Hematopoietic multipotent progenitor cell treated with erythropoietin and hydrocortisone succinate and interleukin-3 and kit ligand, for 17 days (in vitro differentiated cells): ENCODE results near the gene ZSWIM4.
A peak's percentile ranks its signal among the peaks of the same experiment; 100 is the strongest.

ENCODE experiments used
- DNase-seq: peaks from one replicate; pipeline ENCODE4 v3.0.0-alpha.2; 2015; ENCODE audit warnings: low spot score

The ZSWIM4 gene

DNA sequence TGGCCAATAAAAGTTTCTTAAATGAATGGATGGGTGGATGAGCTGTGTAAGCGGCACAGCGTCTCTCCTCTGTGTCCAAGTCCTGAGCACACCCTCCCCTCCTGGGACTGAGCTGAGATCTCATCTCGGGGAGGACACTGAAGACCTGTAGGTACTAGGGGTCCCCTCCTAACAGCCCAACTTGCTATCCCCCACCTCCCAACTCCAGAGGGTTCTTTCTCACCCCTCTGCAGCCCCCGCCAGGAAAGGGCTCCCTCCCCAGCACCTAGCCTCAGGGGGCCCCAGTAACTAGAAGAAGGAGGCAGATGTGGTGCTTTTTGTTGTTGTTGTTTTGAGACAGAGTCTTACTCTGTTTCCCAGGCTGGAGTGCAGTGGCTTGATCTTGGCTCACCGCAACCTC, 80.6 kb downstream of the ZSWIM4 start:
- no peak for DNase-seq

DNA sequence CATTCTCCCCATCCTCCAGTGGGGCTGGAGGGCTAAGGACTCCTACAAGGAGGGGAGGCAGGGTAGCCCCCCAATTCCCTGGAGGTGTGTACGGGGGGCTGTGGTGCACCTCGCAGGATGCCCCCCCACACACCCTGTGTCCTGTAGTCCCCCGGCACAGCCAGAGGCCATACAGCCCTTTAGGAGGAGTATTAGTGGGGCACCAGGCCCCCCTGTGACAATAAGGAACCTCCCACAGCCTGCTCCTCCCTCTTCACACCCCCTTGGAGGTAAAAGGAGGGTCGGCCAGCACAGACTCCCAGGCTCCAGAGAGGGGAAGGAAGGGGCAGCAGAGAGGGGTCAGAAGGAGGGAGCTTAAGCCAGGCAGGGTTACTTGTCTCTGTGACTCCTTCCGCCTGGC, 81.6 kb downstream of the ZSWIM4 start, which contains the start of gene NANOS3:
Gene NANOS3 (plus strand): TSS at position 301 of the 400 bp plus-strand sequence. CDS start 115 bp downstream, outside the sequence.
- DNase-seq = no peak

DNA sequence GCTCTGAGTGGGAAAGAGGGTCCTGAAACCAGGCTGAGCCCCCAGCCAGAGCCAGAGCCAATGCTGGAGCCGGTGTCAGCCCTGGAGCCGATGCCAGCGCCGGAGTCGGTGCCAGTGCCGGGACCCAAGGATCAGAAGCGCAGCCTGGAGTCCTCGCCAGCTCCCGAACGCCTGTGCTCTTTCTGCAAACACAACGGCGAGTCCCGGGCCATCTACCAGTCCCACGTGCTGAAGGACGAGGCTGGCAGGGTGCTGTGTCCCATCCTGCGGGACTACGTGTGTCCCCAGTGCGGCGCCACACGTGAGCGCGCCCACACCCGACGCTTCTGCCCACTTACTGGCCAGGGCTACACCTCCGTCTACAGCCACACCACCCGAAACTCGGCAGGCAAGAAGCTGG, 82.1 kb downstream of the ZSWIM4 start:
- no peak for DNase-seq

DNA sequence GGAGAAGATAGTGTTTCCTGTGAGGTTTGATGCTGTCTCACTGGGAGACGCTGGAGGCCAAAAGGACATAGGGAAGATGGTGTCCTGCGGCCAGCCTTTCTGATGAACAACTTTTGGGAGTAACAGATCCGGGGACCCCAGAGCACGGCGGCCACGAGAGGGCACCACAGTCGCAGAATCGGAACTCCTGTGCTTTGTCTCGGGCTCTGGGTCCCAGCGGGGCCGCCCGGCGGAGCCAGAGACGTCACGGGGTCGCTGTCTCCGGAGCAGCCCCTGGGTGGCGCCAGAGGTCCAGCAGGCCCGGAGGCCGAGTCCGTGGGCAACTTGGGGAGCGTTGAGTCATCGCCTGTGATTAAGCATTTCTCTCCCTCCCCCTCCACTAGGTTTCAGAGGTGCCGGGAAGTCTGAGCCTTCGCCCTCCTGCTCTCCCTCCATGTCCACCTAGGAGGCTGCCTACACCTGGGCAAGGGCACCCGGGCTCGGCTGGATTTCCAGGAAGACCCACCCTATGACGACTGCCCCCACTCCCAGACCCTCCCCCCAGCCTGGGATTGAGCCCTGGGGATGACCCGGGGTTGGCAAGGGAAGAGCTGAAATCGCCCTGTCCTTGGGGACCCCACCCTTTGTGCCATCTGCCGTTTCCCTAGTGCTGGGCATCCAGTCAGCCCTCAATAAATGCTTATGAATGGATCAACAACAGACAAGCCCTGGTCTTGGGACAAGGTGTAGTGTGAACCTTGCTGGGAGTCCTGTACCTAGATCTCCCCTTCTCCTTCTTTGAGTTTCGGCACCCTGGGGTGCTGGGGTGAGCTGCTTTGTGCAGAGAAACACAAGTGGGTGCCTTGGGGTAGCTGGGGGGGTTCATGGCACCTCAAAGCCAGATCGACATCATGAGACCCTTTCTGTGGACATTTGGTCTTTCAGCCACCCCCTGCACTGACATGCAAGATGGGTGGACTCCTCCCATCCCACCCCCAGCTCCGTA, 85.1 kb downstream of the ZSWIM4 start:
- peak; percentile 98 for DNase-seq

DNA sequence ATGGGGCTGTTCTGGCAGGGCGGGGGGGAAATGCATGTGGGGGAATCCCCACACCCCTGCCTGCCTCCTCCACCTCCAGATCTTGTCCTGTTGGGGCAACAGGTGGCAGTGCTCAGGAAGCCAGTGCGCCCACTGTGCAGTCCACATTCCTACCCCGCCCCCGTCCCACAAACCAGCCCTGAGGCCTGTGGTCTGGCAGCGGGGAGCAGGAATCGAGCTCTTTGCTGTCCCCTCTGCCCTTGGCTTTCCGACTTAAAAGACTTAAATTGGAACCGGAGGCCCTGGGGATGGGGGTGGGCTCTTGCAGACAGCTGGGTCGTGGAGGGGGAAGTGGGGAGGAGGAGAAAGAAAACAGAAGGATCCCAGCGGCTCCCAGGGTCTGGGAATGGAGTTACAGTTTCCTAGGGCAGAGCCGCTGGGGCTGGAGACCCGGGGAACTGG, 86.0 kb downstream of the ZSWIM4 start:
- DNase-seq = no peak
